GM19438 (cell line): Measurements from ENCODE around the gene FAM163A.

Experiments
- ATAC-seq: cut with Tn5 transposase; IDR thresholded peaks from one replicate; pipeline ENCODE4 v1.9.1; 2021; ENCODE audit warnings: low read depth; ENCODE audit not compliant: unreplicated experiment

FAM163A gene

DNA sequence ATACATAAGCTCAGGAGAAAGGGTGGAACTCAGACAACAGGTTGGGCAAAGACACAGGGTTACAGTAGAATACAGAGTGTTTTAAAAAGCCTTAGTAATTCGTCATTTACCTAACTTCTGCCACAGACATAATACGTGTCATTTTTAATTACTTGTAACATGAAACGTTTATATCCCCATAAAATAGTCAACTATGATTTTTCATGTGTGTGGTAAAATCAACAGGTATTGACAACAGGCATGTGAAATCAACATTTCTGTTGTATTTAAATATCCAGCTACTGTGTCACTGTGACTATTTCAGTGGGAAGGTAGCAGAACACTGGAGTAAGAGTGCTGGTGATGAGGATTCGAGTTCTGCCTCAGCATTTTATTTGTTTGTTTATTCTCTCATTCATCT lies 5.7 kb downstream of the FAM163A start:
- no peak for ATAC-seq

DNA sequence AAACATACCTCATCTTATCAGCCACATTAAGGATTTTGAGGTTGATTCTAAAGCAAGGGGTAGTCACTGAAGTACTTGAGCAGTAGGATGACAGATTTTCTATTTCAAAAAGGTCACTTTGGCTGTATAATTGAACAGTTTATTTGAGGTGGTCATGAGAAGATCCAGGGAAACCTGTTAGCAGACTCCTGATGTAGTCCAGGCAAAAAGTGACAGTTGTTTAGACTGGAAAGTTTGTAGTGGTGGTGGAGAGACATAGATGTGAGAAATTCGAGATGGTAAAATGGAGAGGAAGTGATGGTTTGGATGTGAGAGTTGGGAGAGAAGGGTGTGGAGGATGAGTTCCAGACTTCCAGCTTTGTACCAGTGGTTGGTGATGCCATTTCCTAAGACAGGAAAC lies 7.5 kb downstream of the FAM163A start:
- ATAC-seq: no peak

DNA sequence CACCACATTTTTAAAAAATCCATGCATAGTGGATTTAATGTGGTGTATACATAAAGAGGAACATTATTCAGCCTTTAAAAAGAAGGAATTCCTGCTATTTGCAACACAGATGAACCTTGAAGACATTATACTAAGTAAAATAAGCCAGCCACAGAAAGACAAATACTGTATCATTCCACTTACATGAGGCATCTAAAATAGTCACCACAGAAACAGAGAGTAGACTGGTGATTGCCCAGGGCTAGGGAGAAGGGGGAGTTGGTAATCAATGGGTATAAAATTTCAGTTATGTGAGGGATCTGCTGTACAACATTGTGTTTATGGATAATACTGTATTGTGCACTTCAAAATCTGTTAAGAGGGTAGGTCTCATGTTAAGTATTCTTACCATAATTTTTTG lies 10.0 kb downstream of the FAM163A start:
- ATAC-seq: no peak

- no peak for ATAC-seq
These were observed 11.0 kb downstream of the FAM163A start for GRCh38 chr1:179754041-179754624.

DNA sequence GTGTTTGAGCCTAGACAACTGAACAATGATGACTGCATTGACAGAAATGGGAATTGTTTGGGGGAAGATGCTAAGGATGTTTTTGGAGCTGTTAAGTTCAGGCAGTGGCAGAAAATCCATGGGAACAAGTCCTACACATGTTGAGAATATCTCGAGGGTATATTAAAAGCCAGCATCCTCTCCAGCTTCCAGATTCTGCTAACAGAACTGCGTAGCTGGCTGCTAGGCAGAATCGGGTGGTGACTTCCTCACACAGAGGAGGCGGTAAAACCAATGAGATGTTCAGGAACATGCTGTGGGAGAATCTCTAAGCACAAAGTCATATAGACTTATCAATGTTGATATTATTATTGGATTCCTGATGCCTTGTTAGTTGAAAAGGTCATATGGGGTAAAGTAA lies 14.8 kb downstream of the FAM163A start:
- no peak for ATAC-seq

DNA sequence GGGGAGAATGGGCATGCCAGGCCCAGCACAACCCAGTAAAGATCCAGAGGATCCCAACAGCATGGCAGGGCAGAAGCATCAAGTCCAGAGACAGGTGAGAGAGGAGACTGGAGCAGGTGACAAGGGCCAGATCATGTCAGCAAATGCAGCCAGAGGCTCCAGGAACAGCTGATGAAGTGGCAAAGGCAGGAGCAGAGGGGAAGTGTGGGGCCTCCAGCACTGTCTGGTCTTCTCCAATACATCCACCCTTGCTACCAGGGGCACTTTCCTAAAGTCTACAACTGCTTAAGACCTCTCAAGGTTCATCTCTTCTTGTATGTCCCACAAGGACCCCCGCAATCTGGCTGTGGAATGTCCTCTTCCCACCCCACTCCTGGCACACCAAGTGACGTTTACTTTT lies 17.4 kb downstream of the FAM163A start:
- ATAC-seq: no peak

- no peak for ATAC-seq
These were observed 18.2 kb downstream of the FAM163A start for GRCh38 chr1:179761296-179761695.

DNA sequence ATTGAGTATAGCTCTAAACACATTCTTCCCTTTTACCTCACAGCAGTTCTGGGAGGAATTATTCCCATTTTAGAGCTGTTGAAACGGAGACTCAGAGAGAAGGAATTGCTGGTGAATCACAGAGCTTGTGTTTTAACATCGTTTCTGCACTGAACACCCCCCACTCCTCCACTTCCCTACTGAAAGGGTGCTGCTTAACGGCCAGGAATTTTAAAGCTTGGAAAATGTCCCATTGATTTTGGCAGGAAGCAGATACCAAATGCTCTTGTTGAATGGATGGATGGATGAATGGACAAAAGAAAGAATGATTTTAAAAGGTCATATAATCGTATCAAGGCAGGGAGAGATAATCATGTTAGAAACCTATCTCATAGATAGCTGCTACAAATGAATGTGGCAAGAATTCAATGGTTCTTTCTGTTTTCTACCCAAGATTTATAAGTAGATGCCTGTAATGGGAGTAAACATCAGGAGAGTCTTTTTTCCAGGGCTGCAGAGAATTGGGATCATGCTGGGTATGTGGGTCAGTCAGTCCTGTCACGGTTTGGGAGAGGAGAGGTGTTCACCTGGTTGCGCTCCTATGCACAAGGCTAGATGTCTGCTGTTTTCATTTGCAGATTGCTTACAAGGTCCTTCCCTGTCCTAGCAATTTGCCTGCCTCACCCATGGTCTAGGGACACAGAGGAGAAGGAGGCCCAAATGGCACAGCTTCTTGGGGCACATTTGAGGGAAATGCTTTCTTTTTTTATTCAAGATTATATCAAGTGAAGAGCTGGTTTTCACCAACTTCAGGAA lies 19.0 kb downstream of the FAM163A start:
- ATAC-seq: no peak

GRCh38 chr1:179767177-179767581 lies 24.1 kb downstream of the FAM163A start:
- ATAC-seq: no peak

GRCh38 chr1:179767996-179768395 lies 24.9 kb downstream of the FAM163A start:
- ATAC-seq: no peak

- no peak for ATAC-seq
These were observed 27.9 kb downstream of the FAM163A start for GRCh38 chr1:179770887-179771502.

DNA sequence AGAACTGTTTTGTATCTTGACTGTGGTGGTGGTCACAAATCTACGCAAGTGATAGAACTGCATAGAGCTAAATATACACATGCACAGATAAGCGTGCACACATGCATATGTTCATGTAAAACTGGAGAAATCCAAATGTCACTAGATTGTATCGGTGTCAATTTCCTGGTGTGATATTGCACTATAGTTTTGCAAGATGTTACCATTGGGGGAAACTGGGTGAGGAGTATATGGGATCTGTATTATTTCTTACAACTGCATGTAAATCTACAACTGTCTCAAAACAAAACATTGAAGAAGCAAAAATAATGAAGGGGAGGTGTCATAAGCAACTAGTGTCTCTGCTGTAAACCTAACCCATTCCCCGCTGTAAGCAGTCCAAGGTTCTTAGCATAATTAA lies 30.2 kb downstream of the FAM163A start:
- no peak for ATAC-seq

- ATAC-seq: no peak
These were observed 30.9 kb downstream of the FAM163A start for GRCh38 chr1:179774000-179774399.

- no peak for ATAC-seq
These were observed 31.5 kb downstream of the FAM163A start for GRCh38 chr1:179774566-179774965.

- ATAC-seq: no peak
These were observed 31.9 kb downstream of the FAM163A start for GRCh38 chr1:179775009-179775408.

GRCh38 chr1:179776831-179777230 lies 33.7 kb downstream of the FAM163A start:
- no peak for ATAC-seq

- no peak for ATAC-seq
These were observed 34.6 kb downstream of the FAM163A start for GRCh38 chr1:179777731-179778130.

GRCh38 chr1:179779645-179780272 lies 36.7 kb downstream of the FAM163A start:
- ATAC-seq: no peak

DNA sequence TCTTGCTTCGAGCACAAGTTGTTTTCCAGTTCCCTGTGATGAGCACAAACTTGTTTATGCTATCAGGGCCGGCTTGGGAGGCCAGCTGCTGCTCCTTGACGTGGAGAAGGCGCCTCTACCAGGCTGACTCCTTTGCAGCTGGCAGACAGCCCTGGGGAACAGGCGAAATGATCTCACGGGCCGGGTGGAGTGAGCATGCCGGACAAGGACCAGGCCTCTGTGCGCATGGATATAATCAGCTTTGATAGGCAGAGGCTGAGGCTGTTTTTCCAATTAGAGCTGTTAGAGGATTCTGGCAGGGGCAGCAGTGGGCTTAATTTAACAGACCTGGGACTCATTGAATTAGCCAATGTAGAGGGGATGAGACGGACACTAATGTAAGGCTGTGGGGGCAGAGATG lies 38.9 kb downstream of the FAM163A start:
- ATAC-seq: no peak

DNA sequence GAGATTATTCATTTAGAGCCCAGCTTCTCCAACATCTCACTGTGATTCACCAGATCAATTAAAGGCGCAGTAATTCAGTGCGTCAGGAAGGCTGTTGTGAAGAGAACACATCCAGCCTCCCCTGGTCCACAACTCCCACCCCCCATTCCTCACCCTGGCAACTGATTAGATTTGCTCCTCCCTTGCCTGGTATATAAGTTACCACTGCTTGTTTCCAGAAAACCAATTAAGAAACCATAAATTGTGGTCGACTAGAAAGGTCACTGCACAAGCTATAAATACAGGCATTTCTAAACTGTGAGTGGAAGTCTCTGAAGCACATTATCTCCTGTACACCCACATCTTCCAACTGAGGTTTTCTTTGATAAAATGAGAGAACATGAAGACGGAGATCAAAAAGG lies 41.9 kb downstream of the FAM163A start:
- no peak for ATAC-seq

- ATAC-seq: no peak
These were observed 42.6 kb downstream of the FAM163A start for GRCh38 chr1:179785728-179786127.
